Activated CD4-positive, alpha-beta T cell treated with anti-CD3 and anti-CD28 coated beads for 4 hours (primary cell): ENCODE data around the gene SYT10.
"Not testable (repeated sequence)": the region's sequence is repeated elsewhere in the genome, so short reads cannot be mapped to it uniquely, and the experiment has no call there.

Experiments
- DNase-seq, 2 donors: peaks; one replicate each; pipeline ENCODE4 v3.0.0-alpha.2; 2020

SYT10 gene

GRCh38 chr12:33331961-33332398 lies 107.6 kb downstream of the SYT10 start:
- DNase-seq = not testable (repeated sequence)

- DNase-seq = no peak
Measured at GRCh38 chr12:33330940-33331339, 108.7 kb downstream of the SYT10 start.
